ENCODE results near the gene BPIFA2. TPM values are rescaled to one million over a fixed set of nuclear protein-coding genes. Genes with fewer than 3 reads are reported as not detected.

BPIFA2 gene
- total RNA-seq, 1 experiment from 2014 or later, result not detected

GRCh38 chr20:33160681-33161080 lies 7.3 kb upstream of the BPIFA2 start:
- Mint-ChIP-seq H3K9me3 (ENCODE audit: low read depth, unreplicated experiment) (no peaks in the 10 kb centered on the region), H3K27me3 (ENCODE audit: unreplicated experiment) (peaks cover 97% of the 10 kb centered on the region), H3K36me3 (ENCODE audit: insufficient read depth, unreplicated experiment) (no peaks in the 10 kb centered on the region), H3K4me3 (ENCODE audit: low read depth, unreplicated experiment) (no peak overlapping the region), H3K4me1 (ENCODE audit: low read depth, unreplicated experiment) (peaks cover 9% of the 10 kb centered on the region), H3K27ac (ENCODE audit: unreplicated experiment) (no peak overlapping the region)
- CTCF ChIA-PET, result no interaction called here
- no peak for DNase-seq
- BruUV-seq (replicated peaks), result no TSS peak
- intact Hi-C loops (cut with micrococcal nuclease; ENCODE audit: unreplicated experiment), result no loop called here
- TF ChIP-seq CTCF (IDR thresholded peaks at IDR 0.05; ENCODE audit: unreplicated experiment), result no peak

- Mint-ChIP-seq H3K4me1 (ENCODE audit: low read depth, unreplicated experiment) (peaks cover 9% of the 10 kb centered on the region), H3K9me3 (ENCODE audit: low read depth, unreplicated experiment) (no peaks in the 10 kb centered on the region), H3K4me3 (ENCODE audit: low read depth, unreplicated experiment) (no peak overlapping the region), H3K27me3 (ENCODE audit: unreplicated experiment) (peaks cover 81% of the 10 kb centered on the region), H3K36me3 (ENCODE audit: insufficient read depth, unreplicated experiment) (no peaks in the 10 kb centered on the region), H3K27ac (ENCODE audit: unreplicated experiment) (no peak overlapping the region)
- intact Hi-C loops (cut with micrococcal nuclease; ENCODE audit: unreplicated experiment), result no loop called here
- no TSS peak for BruUV-seq (replicated peaks)
- DNase-seq, result no peak
- CTCF ChIA-PET, result interaction anchor here (1.3 kb wide), 1 partner anchor 17 kb away, joined by 3 read pairs; no protein-coding TSS in a partner anchor
- TF ChIP-seq CTCF (IDR thresholded peaks at IDR 0.05; ENCODE audit: unreplicated experiment), result no peak
Measured at GRCh38 chr20:33162313-33162712, 5.6 kb upstream of the BPIFA2 start.

- H3K4me1 Mint-ChIP-seq (ENCODE audit: low read depth, unreplicated experiment), result peaks cover 9% of the 10 kb centered on the region
- H3K27ac Mint-ChIP-seq (ENCODE audit: unreplicated experiment), result no peak overlapping the region
- H3K9me3 Mint-ChIP-seq (ENCODE audit: low read depth, unreplicated experiment), result no peaks in the 10 kb centered on the region
- TF ChIP-seq CTCF (IDR thresholded peaks at IDR 0.05; ENCODE audit: unreplicated experiment), result no peak
- H3K27me3 Mint-ChIP-seq (ENCODE audit: unreplicated experiment), result peaks cover 77% of the 10 kb centered on the region
- no peak for DNase-seq
- BruUV-seq (replicated peaks), result no TSS peak
- CTCF ChIA-PET, result interaction anchor here (1.3 kb wide), 1 partner anchor 18 kb away, joined by 3 read pairs; no protein-coding TSS in a partner anchor
- intact Hi-C loops (cut with micrococcal nuclease; ENCODE audit: unreplicated experiment), result no loop called here
- no peak overlapping the region for H3K4me3 Mint-ChIP-seq (ENCODE audit: low read depth, unreplicated experiment)
- no peaks in the 10 kb centered on the region for H3K36me3 Mint-ChIP-seq (ENCODE audit: insufficient read depth, unreplicated experiment)
Measured at GRCh38 chr20:33162753-33163152, 5.2 kb upstream of the BPIFA2 start.

GRCh38 chr20:33163856-33164762 lies 3.9 kb upstream of the BPIFA2 start:
- Mint-ChIP-seq H3K36me3 (ENCODE audit: insufficient read depth, unreplicated experiment) (no peaks in the 10 kb centered on the region), H3K4me3 (ENCODE audit: low read depth, unreplicated experiment) (no peak overlapping the region), H3K9me3 (ENCODE audit: low read depth, unreplicated experiment) (peaks cover 2% of the 10 kb centered on the region), H3K27ac (ENCODE audit: unreplicated experiment) (no peak overlapping the region), H3K27me3 (ENCODE audit: unreplicated experiment) (peaks cover 63% of the 10 kb centered on the region), H3K4me1 (ENCODE audit: low read depth, unreplicated experiment) (peaks cover 9% of the 10 kb centered on the region)
- no peak for DNase-seq
- BruUV-seq (replicated peaks), result no TSS peak
- intact Hi-C loops (cut with micrococcal nuclease; ENCODE audit: unreplicated experiment), result no loop called here
- TF ChIP-seq CTCF (IDR thresholded peaks at IDR 0.05; ENCODE audit: unreplicated experiment), result no peak
- CTCF ChIA-PET, result no interaction called here
